ENCODE measurements around the gene NOL12. TPM values are rescaled to one million over a fixed set of nuclear protein-coding genes. Genes with fewer than 3 reads are reported as not detected.

NOL12 gene
- total RNA-seq, 3 donors from 2014 or later (not counting 1 experiment from before 2014, with no cell fraction given), result 28.0 to 45.1 (median 39.0) TPM

GRCh38 chr22:37657590-37658132, 28.5 kb upstream of the NOL12 start:
- H3K9me3 Mint-ChIP-seq, result no peaks in the 10 kb centered on the region
- no peaks in the 10 kb centered on the region for H3K9me3 ChIP-seq (ENCODE audit: control insufficient read depth, insufficient read depth, low read length)
- no peak for DNase-seq
- H3K36me3 ChIP-seq (ENCODE audit: control insufficient read depth, insufficient read depth, low read length), result peaks cover 20% of the 10 kb centered on the region
- H3K4me3 ChIP-seq (ENCODE audit: low read length), result peak overlapping the region; percentile 34
- peak overlapping the region; percentile 86 for H3K4me3 Mint-ChIP-seq
- peaks cover 37 to 47% of the 10 kb centered on the region in 2 donors for H3K4me1 Mint-ChIP-seq
- no peak for TF ChIP-seq CTCF (IDR thresholded peaks at IDR 0.05)
- peak overlapping the region; percentile 92 to 95 for H3K27ac Mint-ChIP-seq
- no peaks in the 10 kb centered on the region for H3K36me3 Mint-ChIP-seq
- H3K4me1 ChIP-seq (ENCODE audit: control insufficient read depth, insufficient read depth, low read length), result peaks cover 42% of the 10 kb centered on the region
- no peaks in the 10 kb centered on the region for H3K27me3 ChIP-seq (ENCODE audit: control insufficient read depth, insufficient read depth, low read length)
- intact Hi-C loops (cut with micrococcal nuclease), result loop anchor here (1.0 kb wide), 2 partner anchors 20 to 39 kb away; no protein-coding TSS in a partner anchor
- H3K27ac ChIP-seq (ENCODE audit: low read length), result peak overlapping the region; percentile 64
- whole genome bisulfite sequencing (ENCODE audit: insufficient coverage), result 13% methylated on average over 6 of the region's 6 CpGs
- H3K27me3 Mint-ChIP-seq (ENCODE audit: low read depth in 2 of 2), result no peaks in the 10 kb centered on the region
- ATAC-seq, result no peak

GRCh38 chr22:37658133-37659065, 27.7 kb upstream of the NOL12 start, which contains the start of gene PDXP:
Gene PDXP, plus strand, starts transcription at chr22:37658723. Its CDS starts 60 bp downstream, at chr22:37658783.
- under 1% methylated on average over 101 of the region's 101 CpGs for WGBS (ENCODE audit: insufficient coverage)
- Histone ChIP-seq H3K27ac (ENCODE audit: low read length) (peak within 1 kb of the TSS; percentile 64), H3K4me1 (ENCODE audit: control insufficient read depth, insufficient read depth, low read length) (peaks cover 42% of the 10 kb centered on the region), H3K27me3 (ENCODE audit: control insufficient read depth, insufficient read depth, low read length) (no peaks in the 10 kb centered on the region), H3K9me3 (ENCODE audit: control insufficient read depth, insufficient read depth, low read length) (no peaks in the 10 kb centered on the region), H3K36me3 (ENCODE audit: control insufficient read depth, insufficient read depth, low read length) (peaks cover 14% of the 10 kb centered on the region), H3K4me3 (ENCODE audit: low read length) (peak within 1 kb of the TSS; percentile 48)
- H3K27ac Mint-ChIP-seq, result peak within 1 kb of the TSS; percentile 92 to 95
- peaks cover 37 to 47% of the 10 kb centered on the region in 2 donors for H3K4me1 Mint-ChIP-seq
- peak; percentile 87 to 97 (median 89) for ATAC-seq
- H3K9me3 Mint-ChIP-seq, result no peaks in the 10 kb centered on the region
- no peaks in the 10 kb centered on the region for H3K36me3 Mint-ChIP-seq
- H3K27me3 Mint-ChIP-seq (ENCODE audit: low read depth in 2 of 2), result no peaks in the 10 kb centered on the region
- TF ChIP-seq CTCF (IDR thresholded peaks at IDR 0.05), result no peak
- DNase-seq, result peak; percentile 97 to 99
- intact Hi-C loops (cut with micrococcal nuclease), result loop anchor here (1.0 kb wide), 2 partner anchors 19 to 38 kb away; no protein-coding TSS in a partner anchor
- peak within 1 kb of the TSS; percentile 86 for H3K4me3 Mint-ChIP-seq

- TF ChIP-seq CTCF (IDR thresholded peaks at IDR 0.05), result no peak
- H3K4me1 Mint-ChIP-seq, result peaks cover 37 to 47% of the 10 kb centered on the region in 2 donors
- intact Hi-C loops (cut with micrococcal nuclease), result no loop called here
- H3K36me3 ChIP-seq (ENCODE audit: control insufficient read depth, insufficient read depth, low read length), result peaks cover 5% of the 10 kb centered on the region
- no peaks in the 10 kb centered on the region for H3K27me3 Mint-ChIP-seq (ENCODE audit: low read depth in 2 of 2)
- H3K9me3 ChIP-seq (ENCODE audit: control insufficient read depth, insufficient read depth, low read length), result no peaks in the 10 kb centered on the region
- H3K4me1 ChIP-seq (ENCODE audit: control insufficient read depth, insufficient read depth, low read length), result peaks cover 42% of the 10 kb centered on the region
- no peak overlapping the region for H3K27ac ChIP-seq (ENCODE audit: low read length)
- H3K4me3 Mint-ChIP-seq, result peak overlapping the region; percentile 83
- peak in 1 of 2 donors; percentile 44 for DNase-seq
- H3K36me3 Mint-ChIP-seq, result no peaks in the 10 kb centered on the region
- ATAC-seq, result peak in 1 of 3 donors; percentile 0
- no peaks in the 10 kb centered on the region for H3K9me3 Mint-ChIP-seq
- peak overlapping the region; percentile 48 for H3K4me3 ChIP-seq (ENCODE audit: low read length)
- H3K27ac Mint-ChIP-seq, result peak overlapping the region; percentile 36 to 52
- WGBS (ENCODE audit: insufficient coverage), result 4% methylated on average over 68 of the region's 68 CpGs
- H3K27me3 ChIP-seq (ENCODE audit: control insufficient read depth, insufficient read depth, low read length), result no peaks in the 10 kb centered on the region
Measured at GRCh38 chr22:37659066-37659896, 26.9 kb upstream of the NOL12 start.
